Neural progenitor cell (in vitro differentiated cells): ENCODE data around the gene BPHL. TPM values are rescaled to one million over a fixed set of nuclear protein-coding genes. Genes with fewer than 3 reads are reported as not detected.
A peak's percentile ranks its signal among the peaks of the same experiment; 100 is the strongest.
"Not testable (repeated sequence)": the region's sequence is repeated elsewhere in the genome, so short reads cannot be mapped to it uniquely, and the experiment has no call there.

ENCODE experiments used
- DNase-seq: peaks from one replicate; pipeline ENCODE4 v3.0.0-alpha.2; 2016; ENCODE audit warnings: low spot score
- H2AFZ ChIP-seq: fragments of 200-600 bp; sonication (generic); replicated peaks from 2 replicates; pipeline ENCODE4 v1.6.1; 2016; ENCODE audit warnings: antibody characterized with exemption
- H3F3A ChIP-seq: fragments of 200-600 bp; sonication (generic); 2 replicates; pipeline ENCODE4 v1.6.1; 2016; ENCODE audit warnings: antibody characterized with exemption, low read depth
- H3K27ac ChIP-seq: fragments of 200-600 bp; sonication (generic); 2 replicates; pipeline ENCODE4 v1.5.1; 2016; ENCODE audit warnings: mild to moderate bottlenecking
- H3K27me3 ChIP-seq: fragments of 200-600 bp; sonication (generic); 2 replicates; pipeline ENCODE4 v1.6.1; 2016; ENCODE audit warnings: mild to moderate bottlenecking, moderate library complexity
- H3K36me3 ChIP-seq: fragments of 200-600 bp; sonication (generic); 2 replicates; pipeline ENCODE4 v1.5.1; 2016
- H3K4me1 ChIP-seq: fragments of 200-600 bp; sonication (generic); 2 replicates; pipeline ENCODE4 v1.6.1; 2016; ENCODE audit warnings: mixed run types
- H3K4me2 ChIP-seq: fragments of 200-600 bp; sonication (generic); 2 replicates; pipeline ENCODE4 v1.6.1; 2016
- H3K4me3 ChIP-seq: fragments of 200-600 bp; sonication (generic); 2 replicates; pipeline ENCODE4 v1.5.1; 2016
- H3K79me2 ChIP-seq: fragments of 200-600 bp; sonication (generic); 2 replicates; pipeline ENCODE4 v1.6.1; 2016; ENCODE audit warnings: low read depth
- H3K9ac ChIP-seq: fragments of 200-600 bp; sonication (generic); 2 replicates; pipeline ENCODE4 v1.6.1; 2016
- H3K9me3 ChIP-seq: fragments of 200-600 bp; sonication (generic); 2 replicates; pipeline ENCODE4 v1.5.1; 2016; ENCODE audit warnings: low read depth
- H4K20me1 ChIP-seq: fragments of 200-600 bp; sonication (generic); 2 replicates; pipeline ENCODE4 v1.6.1; 2016; ENCODE audit warnings: low read depth
- H3K27ac Mint-ChIP-seq: 3 replicates; pipeline ENCODE4 v1.8.0; 2021; ENCODE audit warnings: mixed read lengths
- H3K27me3 Mint-ChIP-seq: 2 replicates; pipeline ENCODE4 v1.8.0; 2022; ENCODE audit warnings: low read depth, mild to moderate bottlenecking, inconsistent platforms, moderate library complexity, mixed read lengths; ENCODE audit not compliant: insufficient read depth
- H3K36me3 Mint-ChIP-seq: 3 replicates; pipeline ENCODE4 v1.8.0; 2021; ENCODE audit warnings: mixed read lengths
- H3K4me1 Mint-ChIP-seq: 3 replicates; pipeline ENCODE4 v1.8.0; 2021; ENCODE audit warnings: mixed read lengths
- H3K4me3 Mint-ChIP-seq: 3 replicates; pipeline ENCODE4 v1.8.0; 2021; ENCODE audit warnings: mild to moderate bottlenecking, moderate library complexity, mixed read lengths
- H3K9me3 Mint-ChIP-seq: 3 replicates; pipeline ENCODE4 v1.8.0; 2020; ENCODE audit warnings: mixed read lengths
- EZH2 ChIP-seq: fragments of 200-600 bp; sonication (generic); IDR thresholded peaks from 2 replicates; pipeline ENCODE4 v1.6.1; 2017; ENCODE audit warnings: antibody characterized with exemption, mild to moderate bottlenecking, moderate library complexity
- EZH2phosphoT487 ChIP-seq: fragments of 200-600 bp; sonication (generic); IDR thresholded peaks from 2 replicates; pipeline ENCODE4 v1.6.1; 2017; ENCODE audit warnings: antibody characterized with exemption
- total RNA-seq: library from RNA; depleted of rRNA; stranded (reverse); fragments of >200 nt; gene quantifications from 2 replicates; pipeline ENCODE4 v1.2.3, GENCODE V29; 2015; ENCODE audit warnings: low replicate concordance
- TF ChIP-seq, protein P1 (sequence below): fragments of 200-600 bp; sonication (generic); IDR thresholded peaks from 2 replicates; pipeline ENCODE4 v1.5.1; 2017; ENCODE audit warnings: antibody characterized with exemption, mild to moderate bottlenecking

The BPHL gene
- total RNA-seq, 1 donor from 2014 or later = 44.5 TPM

DNA sequence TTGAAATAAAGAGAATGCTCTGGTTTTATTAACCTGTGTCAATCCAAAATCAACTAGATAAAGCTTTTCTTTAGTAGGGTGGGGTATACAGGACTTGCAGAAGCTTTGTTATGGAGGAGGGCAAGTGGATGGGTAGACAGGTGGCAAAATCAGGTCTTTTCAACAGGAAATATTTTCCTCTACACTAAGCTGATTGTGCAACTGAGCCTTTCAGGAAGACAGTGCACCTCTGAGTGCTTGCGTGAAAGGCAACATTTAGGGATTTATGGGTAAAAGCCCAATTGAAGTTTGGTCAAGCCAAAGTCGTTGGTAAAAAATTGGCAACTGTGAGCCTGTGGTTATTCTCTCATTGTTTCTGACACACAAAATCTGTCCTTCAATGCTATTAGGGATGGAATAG, 62.6 kb downstream of the BPHL start:
- Histone ChIP-seq H3K4me2 (no peak overlapping the region), H3K79me2 (no peaks in the 10 kb centered on the region), H3F3A (peaks cover 5% of the 10 kb centered on the region), H3K4me3 (no peak overlapping the region), H3K9ac (no peak overlapping the region), H3K4me1 (peaks cover 16% of the 10 kb centered on the region), H4K20me1 (no peaks in the 10 kb centered on the region), H2AFZ (no peak overlapping the region), H3K9me3 (no peaks in the 10 kb centered on the region), H3K27me3 (no peaks in the 10 kb centered on the region), H3K36me3 (no peaks in the 10 kb centered on the region), H3K27ac (no peak overlapping the region)
- Mint-ChIP-seq H3K27ac (no peak overlapping the region), H3K27me3 (peaks cover 2% of the 10 kb centered on the region), H3K4me3 (no peak overlapping the region), H3K9me3 (peaks cover 2% of the 10 kb centered on the region), H3K4me1 (peaks cover 46% of the 10 kb centered on the region), H3K36me3 (peaks cover 8% of the 10 kb centered on the region)
- DNase-seq = no peak
- TF ChIP-seq EZH2phosphoT487 (no peak), EZH2 (no peak)
- TF ChIP-seq, protein P1, sequence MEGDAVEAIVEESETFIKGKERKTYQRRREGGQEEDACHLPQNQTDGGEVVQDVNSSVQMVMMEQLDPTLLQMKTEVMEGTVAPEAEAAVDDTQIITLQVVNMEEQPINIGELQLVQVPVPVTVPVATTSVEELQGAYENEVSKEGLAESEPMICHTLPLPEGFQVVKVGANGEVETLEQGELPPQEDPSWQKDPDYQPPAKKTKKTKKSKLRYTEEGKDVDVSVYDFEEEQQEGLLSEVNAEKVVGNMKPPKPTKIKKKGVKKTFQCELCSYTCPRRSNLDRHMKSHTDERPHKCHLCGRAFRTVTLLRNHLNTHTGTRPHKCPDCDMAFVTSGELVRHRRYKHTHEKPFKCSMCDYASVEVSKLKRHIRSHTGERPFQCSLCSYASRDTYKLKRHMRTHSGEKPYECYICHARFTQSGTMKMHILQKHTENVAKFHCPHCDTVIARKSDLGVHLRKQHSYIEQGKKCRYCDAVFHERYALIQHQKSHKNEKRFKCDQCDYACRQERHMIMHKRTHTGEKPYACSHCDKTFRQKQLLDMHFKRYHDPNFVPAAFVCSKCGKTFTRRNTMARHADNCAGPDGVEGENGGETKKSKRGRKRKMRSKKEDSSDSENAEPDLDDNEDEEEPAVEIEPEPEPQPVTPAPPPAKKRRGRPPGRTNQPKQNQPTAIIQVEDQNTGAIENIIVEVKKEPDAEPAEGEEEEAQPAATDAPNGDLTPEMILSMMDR = no peak

DNA sequence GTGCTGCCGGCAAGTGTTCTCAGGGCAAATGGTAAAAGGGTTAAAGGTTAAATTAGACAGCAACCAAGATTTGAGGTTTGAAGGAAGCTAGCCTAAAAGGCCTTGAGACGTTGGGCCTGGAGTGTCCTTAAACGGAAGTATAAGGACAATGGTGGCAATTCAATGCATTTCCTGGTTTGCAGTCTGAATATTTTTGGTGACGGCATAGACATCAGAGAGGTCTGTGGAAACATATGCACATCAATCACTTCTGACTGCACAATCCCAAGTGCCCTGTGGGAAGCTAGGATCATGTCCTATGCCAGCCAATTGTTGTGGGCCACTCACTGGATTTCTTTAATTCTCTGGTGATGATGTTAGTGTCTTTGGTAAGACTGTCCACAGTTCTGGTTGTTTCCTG, 64.6 kb downstream of the BPHL start:
- Histone ChIP-seq H2AFZ (no peak overlapping the region), H3K9ac (no peak overlapping the region), H3K4me1 (peaks cover 16% of the 10 kb centered on the region), H3K79me2 (no peaks in the 10 kb centered on the region), H3K36me3 (no peaks in the 10 kb centered on the region), H3K9me3 (no peaks in the 10 kb centered on the region), H3K4me2 (no peak overlapping the region), H4K20me1 (no peaks in the 10 kb centered on the region), H3K27me3 (no peaks in the 10 kb centered on the region), H3F3A (peaks cover 5% of the 10 kb centered on the region), H3K27ac (no peak overlapping the region), H3K4me3 (no peak overlapping the region)
- Mint-ChIP-seq H3K27ac (peak overlapping the region; percentile 42), H3K36me3 (peaks cover 10% of the 10 kb centered on the region), H3K4me1 (peaks cover 36% of the 10 kb centered on the region), H3K9me3 (peaks cover 6% of the 10 kb centered on the region), H3K27me3 (peaks cover 2% of the 10 kb centered on the region), H3K4me3 (no peak overlapping the region)
- no peak for DNase-seq
- TF ChIP-seq, protein P1 = no peak

DNA sequence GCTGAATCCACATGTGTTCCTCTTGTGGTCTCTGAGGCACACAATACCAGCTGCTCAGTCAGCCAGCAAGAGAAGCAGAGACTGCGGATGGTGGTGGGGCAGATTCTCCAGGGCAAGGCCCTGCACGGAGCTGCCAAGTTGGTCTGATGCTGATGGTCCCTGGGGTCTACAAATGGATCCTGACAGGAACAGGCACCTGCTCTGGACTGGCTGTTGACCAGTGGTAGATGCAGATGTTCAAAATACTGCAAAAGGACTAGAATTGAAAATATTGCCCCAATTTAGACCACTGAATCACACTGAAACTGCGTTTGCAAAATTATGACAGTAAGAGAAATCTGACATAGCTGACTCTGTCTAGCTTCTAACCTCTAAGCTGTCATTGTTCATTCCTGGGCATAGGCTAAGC, 68.5 kb downstream of the BPHL start:
- Mint-ChIP-seq H3K27me3 (peaks cover 2% of the 10 kb centered on the region), H3K4me3 (no peak overlapping the region), H3K27ac (no peak overlapping the region), H3K9me3 (peaks cover 7% of the 10 kb centered on the region), H3K36me3 (peaks cover 26% of the 10 kb centered on the region), H3K4me1 (peaks cover 43% of the 10 kb centered on the region)
- TF ChIP-seq, protein P1 = no peak
- no peak for TF ChIP-seq EZH2
- no peak for DNase-seq
- Histone ChIP-seq H3K27me3 (no peaks in the 10 kb centered on the region), H2AFZ (no peak overlapping the region), H3K4me2 (no peak overlapping the region), H4K20me1 (no peaks in the 10 kb centered on the region), H3K36me3 (no peaks in the 10 kb centered on the region), H3K27ac (no peak overlapping the region), H3K9me3 (no peaks in the 10 kb centered on the region), H3K9ac (no peak overlapping the region), H3F3A (peaks cover 5% of the 10 kb centered on the region), H3K4me3 (no peak overlapping the region), H3K79me2 (no peaks in the 10 kb centered on the region), H3K4me1 (peaks cover 16% of the 10 kb centered on the region)

DNA sequence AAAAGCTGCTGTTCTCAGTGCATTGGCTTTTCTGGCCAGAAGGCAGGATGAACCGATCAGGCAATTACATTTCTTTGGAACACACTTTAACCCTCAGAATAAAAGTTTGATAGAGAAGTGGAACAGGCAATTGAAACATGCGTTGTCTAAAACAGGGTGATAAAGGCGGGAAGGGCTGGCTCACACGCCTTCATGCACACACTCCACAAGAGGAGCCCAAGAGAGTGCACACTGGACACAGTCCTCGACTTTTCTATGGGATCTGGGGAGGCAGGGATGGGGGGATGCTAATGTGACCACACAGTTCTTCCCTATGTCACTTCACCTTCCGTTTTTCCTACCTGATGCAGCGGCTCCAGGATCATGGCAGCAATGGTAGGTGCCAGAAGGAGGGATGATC, 69.8 kb downstream of the BPHL start:
- DNase-seq = no peak
- Histone ChIP-seq H3K4me1 (peaks cover 15% of the 10 kb centered on the region), H3K79me2 (no peaks in the 10 kb centered on the region), H3K27ac (no peak overlapping the region), H3K4me2 (no peak overlapping the region), H3K36me3 (no peaks in the 10 kb centered on the region), H4K20me1 (no peaks in the 10 kb centered on the region), H3K4me3 (no peak overlapping the region), H2AFZ (no peak overlapping the region), H3K9ac (no peak overlapping the region), H3K9me3 (no peaks in the 10 kb centered on the region), H3K27me3 (no peaks in the 10 kb centered on the region), H3F3A (peaks cover 12% of the 10 kb centered on the region)
- Mint-ChIP-seq H3K27ac (peak overlapping the region; percentile 50), H3K36me3 (peaks cover 26% of the 10 kb centered on the region), H3K9me3 (peaks cover 7% of the 10 kb centered on the region), H3K4me1 (peaks cover 46% of the 10 kb centered on the region), H3K4me3 (no peak overlapping the region), H3K27me3 (peaks cover 2% of the 10 kb centered on the region)
- TF ChIP-seq EZH2 (no peak), EZH2phosphoT487 (no peak)
- TF ChIP-seq, protein P1 = no peak

DNA sequence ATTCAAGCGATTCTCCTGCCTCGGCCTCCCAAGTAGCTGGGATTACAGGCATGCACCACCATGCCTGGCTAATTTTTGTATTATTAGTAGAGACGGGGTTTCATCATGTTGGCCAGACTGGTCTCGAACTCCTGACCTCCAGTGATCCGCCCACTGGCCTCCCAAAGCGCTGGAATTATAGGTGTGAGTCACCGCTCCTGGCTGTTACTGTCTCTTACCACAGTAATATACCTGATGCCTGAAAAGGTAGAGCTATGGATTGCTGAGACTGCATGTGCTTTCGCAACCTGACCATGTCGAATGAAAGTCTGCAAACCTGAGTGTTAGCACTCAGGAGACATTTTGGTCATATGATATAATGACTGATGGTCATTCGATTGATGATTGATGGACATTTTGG, 70.7 kb downstream of the BPHL start:
- H3K4me1 ChIP-seq = peaks cover 15% of the 10 kb centered on the region
- not testable (repeated sequence) for H3K9me3 ChIP-seq, H3K4me3 Mint-ChIP-seq, H3K27ac ChIP-seq, H4K20me1 ChIP-seq, H3K4me2 ChIP-seq, H3K36me3 ChIP-seq, DNase-seq, H2AFZ ChIP-seq, H3K9me3 Mint-ChIP-seq, H3K9ac ChIP-seq, H3K4me3 ChIP-seq, H3K79me2 ChIP-seq, H3K27me3 ChIP-seq, H3K27me3 Mint-ChIP-seq, H3K27ac Mint-ChIP-seq
- H3F3A ChIP-seq = peaks cover 15% of the 10 kb centered on the region
- Mint-ChIP-seq H3K4me1 (peaks cover 43% of the 10 kb centered on the region), H3K36me3 (peaks cover 22% of the 10 kb centered on the region)
